Measurements from ENCODE around the gene MEI1.
A peak's percentile ranks its signal among the peaks of the same experiment; 100 is the strongest.

MEI1 gene

DNA sequence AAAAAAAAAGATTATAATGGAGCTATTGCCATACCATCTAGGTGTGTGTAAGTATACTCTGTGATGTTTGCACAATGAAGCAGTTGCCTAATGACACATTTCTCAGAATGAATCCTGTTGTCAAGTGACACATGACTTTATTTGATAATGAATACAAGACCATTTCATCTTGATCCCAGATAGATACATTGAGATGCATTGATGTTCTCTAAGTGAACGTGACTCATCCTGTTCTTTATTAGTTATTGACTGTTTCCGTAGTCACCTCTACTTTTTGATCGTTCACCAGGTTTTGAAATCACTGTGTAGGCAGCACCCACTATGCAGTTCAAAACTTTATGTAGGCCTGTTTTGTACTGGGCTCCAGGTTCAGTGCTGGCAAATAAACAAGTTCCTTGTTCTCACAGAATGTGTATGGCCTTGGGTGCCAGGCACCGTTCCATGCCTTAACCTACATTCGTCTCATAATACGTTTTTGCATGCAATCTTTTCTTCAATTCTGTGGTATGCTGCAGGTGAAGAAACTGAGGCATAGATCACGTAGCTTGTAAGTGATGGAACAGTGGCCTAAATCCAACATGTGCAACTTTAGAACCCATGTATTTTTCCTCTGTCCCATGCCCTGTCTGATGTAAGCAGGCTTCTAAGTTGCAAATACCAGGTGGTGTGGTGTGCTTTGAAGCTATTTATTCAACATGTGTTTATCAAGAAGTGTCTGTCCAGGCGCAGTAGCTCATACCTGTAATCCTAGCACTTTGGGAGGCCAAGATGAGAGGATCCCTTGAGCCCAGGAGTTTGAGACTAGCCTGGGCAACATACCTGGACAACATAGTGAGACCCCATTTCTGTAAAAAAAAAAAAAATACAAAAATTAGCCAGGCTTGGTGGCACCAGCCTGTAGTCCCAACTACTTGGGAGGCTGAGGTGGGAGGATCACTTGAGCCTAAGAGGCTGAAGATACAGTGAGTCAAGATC lies 144.0 kb downstream of the MEI1 start:
- DNase-seq (ENCODE audit: low spot score) = peak; percentile 87

GRCh38 chr22:41844036-41844435 lies 144.7 kb downstream of the MEI1 start:
- no peak for DNase-seq (ENCODE audit: low spot score)

GRCh38 chr22:41844513-41844912 lies 145.2 kb downstream of the MEI1 start:
- no peak for DNase-seq (ENCODE audit: low spot score)

DNA sequence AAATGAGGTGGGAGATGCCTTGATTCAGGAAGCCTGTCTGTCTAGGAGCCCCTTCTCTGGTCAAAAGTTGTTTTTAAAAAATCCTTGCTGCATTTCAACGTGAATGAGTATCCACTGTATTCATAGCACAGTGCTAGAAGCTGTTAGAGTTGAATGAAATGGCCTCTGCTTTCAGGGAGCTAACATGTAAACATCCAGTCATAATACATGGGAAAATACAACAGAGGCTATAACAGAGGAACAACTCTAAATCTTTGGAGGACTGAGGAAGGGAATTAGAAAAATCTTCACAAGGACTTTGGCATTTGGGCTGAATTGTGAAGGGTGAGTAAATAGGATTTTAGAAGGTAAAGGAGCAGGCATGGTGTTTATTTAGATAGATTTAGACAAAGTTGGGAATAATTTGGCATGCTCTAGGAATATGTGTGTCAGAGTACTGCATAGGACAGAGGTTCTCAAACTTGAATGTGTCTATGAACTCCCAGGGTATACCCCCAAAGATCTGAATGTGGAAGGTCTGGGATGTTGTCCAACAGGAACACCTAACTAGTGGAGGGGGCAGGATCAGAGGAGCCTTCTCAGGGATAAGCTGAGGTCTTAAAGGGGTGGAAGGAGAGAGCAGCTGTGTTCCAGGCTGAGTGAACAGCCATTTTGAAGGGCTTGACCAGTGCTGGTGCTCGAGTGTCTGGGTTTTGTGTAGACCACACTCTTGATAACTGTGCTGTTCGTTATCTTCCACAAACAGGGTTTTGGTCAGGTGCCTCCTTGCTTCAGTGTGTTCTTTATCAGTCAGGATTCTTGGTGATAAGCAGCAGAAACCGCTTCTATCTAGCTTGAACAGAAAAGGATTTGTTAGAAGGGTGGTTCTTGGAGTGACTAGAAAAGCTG lies 146.3 kb downstream of the MEI1 start:
- no peak for DNase-seq (ENCODE audit: low spot score)

DNA sequence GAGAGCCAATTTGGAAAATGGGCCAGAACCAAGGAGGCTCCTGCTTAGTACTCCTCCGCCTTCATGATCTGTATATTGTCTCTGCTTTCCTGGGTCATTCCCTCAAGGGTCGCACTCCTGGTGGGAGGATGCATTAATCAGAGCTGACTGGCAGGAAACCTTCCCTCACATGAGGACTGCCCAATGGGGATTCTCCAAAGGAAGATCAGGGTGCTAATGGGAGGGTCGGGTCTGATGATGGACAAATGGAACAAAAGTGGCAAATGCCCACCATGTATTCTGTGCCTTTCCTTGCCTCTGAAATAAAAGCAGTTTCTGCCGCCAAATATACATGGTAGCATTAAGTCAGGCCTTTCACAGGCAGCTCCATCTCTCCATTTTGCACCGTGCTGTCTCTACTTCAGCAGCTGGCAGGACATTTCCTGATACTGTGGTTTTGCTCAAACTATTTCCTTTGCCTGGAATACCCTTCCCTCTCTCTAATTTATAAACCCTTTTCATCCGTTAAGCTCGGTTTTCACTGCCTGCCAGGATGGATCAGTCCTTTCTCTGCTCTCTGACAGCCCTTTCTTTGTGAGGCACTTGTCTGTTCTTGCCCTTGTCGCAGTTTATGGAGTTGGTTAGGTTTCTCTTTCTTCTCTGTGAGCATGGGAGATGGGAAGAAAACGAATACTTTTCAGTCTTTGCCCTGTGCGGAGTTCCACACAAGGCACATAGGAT lies 147.1 kb downstream of the MEI1 start:
- no peak for DNase-seq (ENCODE audit: low spot score)

DNA sequence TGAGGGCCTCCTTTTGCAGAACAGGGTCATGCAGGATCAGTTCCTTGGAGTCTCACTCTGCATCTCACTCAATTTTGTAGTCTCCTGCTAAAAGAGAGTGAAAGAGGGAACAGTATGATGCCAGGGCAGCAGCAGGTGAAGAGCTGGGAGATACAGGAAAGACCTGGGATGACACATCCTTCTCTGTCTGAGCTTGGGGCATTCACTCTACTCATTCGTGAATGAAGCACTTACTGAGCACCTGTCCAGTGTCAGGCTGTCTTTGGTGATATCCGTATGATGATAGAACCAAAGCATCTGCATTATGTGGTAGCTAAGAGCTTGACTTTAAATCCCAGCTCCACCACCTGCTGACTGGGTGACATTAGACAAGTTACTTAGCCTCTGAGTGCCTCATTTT lies 148.0 kb downstream of the MEI1 start:
- no peak for DNase-seq (ENCODE audit: low spot score)

DNA sequence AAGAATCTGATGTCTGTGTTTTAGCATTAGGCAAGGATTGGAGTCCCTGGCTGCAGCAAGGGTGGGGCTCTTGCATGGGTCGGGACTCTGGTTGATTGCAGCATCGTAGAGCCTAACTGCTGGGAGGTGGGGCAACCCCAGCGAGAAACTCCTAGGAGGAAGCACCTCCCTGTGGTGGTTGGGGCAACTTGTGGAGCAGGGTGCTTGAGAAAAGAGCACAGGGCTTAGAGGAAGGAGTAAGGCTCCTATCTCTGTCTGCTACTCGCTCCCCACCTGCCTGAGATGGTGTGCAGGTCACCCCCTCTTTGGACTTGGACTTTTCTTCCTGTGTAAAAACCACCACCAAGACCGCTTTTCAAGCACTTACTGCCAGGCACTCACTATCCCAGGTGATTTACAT lies 149.2 kb downstream of the MEI1 start:
- no peak for DNase-seq (ENCODE audit: low spot score)

All from activated CD4-positive, alpha-beta T cell treated with anti-CD3 and anti-CD28 coated beads, Interleukin-2, Interleukin-4, amounts not matched to agents 100 ng/mL and 50 ng/mL, durations not matched to agents 16 hours and 8 hours (primary cell).